GM12873 (cell line): ENCODE data around the gene CATSPER3.

Source experiments
- CTCF ChIP-seq: IDR thresholded peaks from 2 replicates; pipeline ENCODE4 v1.5.1; 2012; ENCODE audit warnings: low read depth, mild to moderate bottlenecking, moderate library complexity, low read length, control low read depth; ENCODE audit not compliant: insufficient read depth; ENCODE audit errors: missing control alignments

CATSPER3 gene

GRCh38 chr5:135032999-135033861, 65.5 kb downstream of the CATSPER3 start:
- no peak for TF ChIP-seq CTCF

GRCh38 chr5:135033901-135034235, 66.2 kb downstream of the CATSPER3 start, which contains the start of gene PITX1:
TSS of gene PITX1 (minus strand) at chr5:135034228. CDS start at chr5:135033881, 347 bp downstream.
- no peak for TF ChIP-seq CTCF

- no peak for TF ChIP-seq CTCF
Measured at GRCh38 chr5:135034236-135034962, 66.7 kb downstream of the CATSPER3 start.

GRCh38 chr5:135034963-135035677, 67.4 kb downstream of the CATSPER3 start:
- no peak for TF ChIP-seq CTCF

GRCh38 chr5:135035678-135036030, 67.9 kb downstream of the CATSPER3 start:
- TF ChIP-seq CTCF, result no peak

GRCh38 chr5:135036405-135036804, 68.7 kb downstream of the CATSPER3 start:
- no peak for TF ChIP-seq CTCF
